Natural killer cell (primary cell): ENCODE data around the gene PDXP. TPM values are rescaled to one million over a fixed set of nuclear protein-coding genes. Genes with fewer than 3 reads are reported as not detected.

Experiments
- ATAC-seq, 3 donors: fragments of 150-1000 bp in 2 of 3; fragments of 200-7000 bp in 1 of 3; cut with Tn5 transposase; 1 replicate in 1 of 3; 2 replicates in 2 of 3; pipeline ENCODE4 v1.10.0; 2021; ENCODE audit warnings: mild to moderate bottlenecking in 2 of 3, moderate library complexity in 2 of 3
- DNase-seq, 2 donors: peaks; one replicate each; pipeline versions ENCODE4 v3.0.0 to v3.0.0-alpha.2; 2013 to 2021; ENCODE audit warnings: mixed read lengths in 1 of 2
- H3K27ac ChIP-seq: one replicate; pipeline ENCODE4 v1.5.1; 2013; ENCODE audit warnings: mild to moderate bottlenecking, low read length
- H3K27me3 ChIP-seq: one replicate; pipeline ENCODE4 v1.6.1; 2013; ENCODE audit warnings: low read length; ENCODE audit not compliant: control insufficient read depth, insufficient read depth
- H3K36me3 ChIP-seq: one replicate; pipeline ENCODE4 v1.6.1; 2013; ENCODE audit warnings: low read length; ENCODE audit not compliant: control insufficient read depth, insufficient read depth
- H3K4me1 ChIP-seq: one replicate; pipeline ENCODE4 v1.6.1; 2013; ENCODE audit warnings: low read length; ENCODE audit not compliant: control insufficient read depth, insufficient read depth
- H3K4me3 ChIP-seq: one replicate; pipeline ENCODE4 v1.5.1; 2013; ENCODE audit warnings: low read length
- H3K9me3 ChIP-seq: one replicate; pipeline ENCODE4 v1.6.1; 2013; ENCODE audit warnings: low read length; ENCODE audit not compliant: control insufficient read depth, insufficient read depth
- H3K27ac Mint-ChIP-seq, 2 donors: one replicate each; pipeline ENCODE4 v1.8.0; 2022; ENCODE audit warnings: mild to moderate bottlenecking in 2 of 2, mixed read lengths in 2 of 2, moderate library complexity in 1 of 2
- H3K27me3 Mint-ChIP-seq, 2 donors: one replicate each; pipeline ENCODE4 v1.8.0; 2022; ENCODE audit warnings: low read depth in 2 of 2, mixed read lengths in 2 of 2
- H3K36me3 Mint-ChIP-seq: one replicate; pipeline ENCODE4 v1.8.0; 2022; ENCODE audit warnings: mixed read lengths
- H3K4me1 Mint-ChIP-seq, 2 donors: one replicate each; pipeline ENCODE4 v1.8.0; 2022; ENCODE audit warnings: mixed read lengths in 2 of 2
- H3K4me3 Mint-ChIP-seq: one replicate; pipeline ENCODE4 v1.8.0; 2022; ENCODE audit warnings: mild to moderate bottlenecking, moderate library complexity, mixed read lengths
- H3K9me3 Mint-ChIP-seq, 2 donors: one replicate each; pipeline ENCODE4 v1.8.0; 2022; ENCODE audit warnings: mixed read lengths in 2 of 2
- CTCF ChIP-seq: fragments of 200-600 bp; IDR thresholded peaks from one replicate; pipeline ENCODE4 v1.8.0; 2022; ENCODE audit warnings: antibody characterized with exemption
- WGBS: methylation state at CpG from one replicate; pipeline ENCODE4 v1.1.7; 2013; ENCODE audit warnings: missing lambda C conversion rate; ENCODE audit not compliant: insufficient coverage; 5-methylcytosine and 5-hydroxymethylcytosine counted together
- intact Hi-C: fragments of 100-400 bp; cut with micrococcal nuclease; formaldehyde crosslinking; loops from one replicate; pipeline ENCODE4 v1.14.2; 2022
- total RNA-seq, 4 donors: library from RNA; stranded (reverse); fragments of 120-200 nt in 1 of 4; gene quantifications; one replicate each; pipeline versions ENCODE4 v1.2.3 to v1.2.4, GENCODE V29; 2013 to 2022

Gene PDXP
- total RNA-seq, 3 donors from 2014 or later (not counting 1 experiment from before 2014, with no cell fraction given) = 8.3 to 14.2 (median 13.4) TPM

DNA sequence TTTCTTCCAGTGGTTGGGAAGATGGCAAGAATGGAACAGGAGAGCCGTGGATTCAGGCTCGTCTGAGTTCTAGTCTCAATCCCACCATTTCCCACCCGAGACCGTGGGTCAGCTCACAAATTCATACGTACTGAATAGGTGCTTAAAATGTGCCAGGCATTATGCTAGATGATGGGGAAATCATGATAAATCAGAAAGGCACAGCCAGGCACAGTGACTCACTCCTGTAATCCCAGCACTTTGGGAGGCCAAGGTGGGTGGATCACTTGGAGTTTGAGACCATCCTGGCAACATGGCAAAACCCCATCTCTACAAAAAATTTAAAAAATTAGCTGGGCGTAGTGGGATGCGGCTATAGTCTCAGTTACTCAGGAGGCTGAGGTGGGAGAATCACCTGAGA lies 45.4 kb downstream of the PDXP start:
- H3K27me3 Mint-ChIP-seq = no peaks in the 10 kb centered on the region
- DNase-seq (no peak), ATAC-seq (no peak)
- no peaks in the 10 kb centered on the region for H3K9me3 ChIP-seq
- peaks cover 20% of the 10 kb centered on the region for H3K4me1 ChIP-seq
- intact Hi-C loops = no loop called here
- H3K4me3 Mint-ChIP-seq = no peak overlapping the region
- H3K36me3 ChIP-seq = no peaks in the 10 kb centered on the region
- TF ChIP-seq CTCF = no peak
- WGBS = 73% methylated on average over 5 of the region's 7 CpGs
- H3K27ac ChIP-seq = no peak overlapping the region
- H3K27ac Mint-ChIP-seq = no peak overlapping the region
- no peaks in the 10 kb centered on the region for H3K36me3 Mint-ChIP-seq
- peaks cover 11 to 13% of the 10 kb centered on the region in 2 donors for H3K4me1 Mint-ChIP-seq
- H3K4me3 ChIP-seq = no peak overlapping the region
- no peaks in the 10 kb centered on the region for H3K27me3 ChIP-seq
- H3K9me3 Mint-ChIP-seq = no peaks in the 10 kb centered on the region

GRCh38 chr22:37704645-37705044 lies 46.1 kb downstream of the PDXP start:
- Histone ChIP-seq H3K27me3 (no peaks in the 10 kb centered on the region), H3K4me3 (no peak overlapping the region), H3K27ac (no peak overlapping the region), H3K9me3 (no peaks in the 10 kb centered on the region), H3K36me3 (no peaks in the 10 kb centered on the region), H3K4me1 (peaks cover 20% of the 10 kb centered on the region)
- TF ChIP-seq CTCF = no peak
- Mint-ChIP-seq H3K4me1 (peaks cover 11 to 13% of the 10 kb centered on the region in 2 donors), H3K9me3 (no peaks in the 10 kb centered on the region), H3K36me3 (no peaks in the 10 kb centered on the region), H3K27ac (no peak overlapping the region), H3K27me3 (no peaks in the 10 kb centered on the region), H3K4me3 (no peak overlapping the region)
- 83% methylated on average over 3 of the region's 3 CpGs for WGBS
- intact Hi-C loops = no loop called here
- no peak for DNase-seq
- no peak for ATAC-seq

GRCh38 chr22:37705205-37705604 lies 46.7 kb downstream of the PDXP start:
- Histone ChIP-seq H3K9me3 (no peaks in the 10 kb centered on the region), H3K27ac (no peak overlapping the region), H3K36me3 (no peaks in the 10 kb centered on the region), H3K4me1 (peaks cover 20% of the 10 kb centered on the region), H3K27me3 (no peaks in the 10 kb centered on the region), H3K4me3 (no peak overlapping the region)
- peaks cover 11 to 13% of the 10 kb centered on the region in 2 donors for H3K4me1 Mint-ChIP-seq
- intact Hi-C loops = no loop called here
- H3K4me3 Mint-ChIP-seq = no peak overlapping the region
- ATAC-seq (no peak), DNase-seq (no peak)
- TF ChIP-seq CTCF = no peak
- H3K9me3 Mint-ChIP-seq = no peaks in the 10 kb centered on the region
- 81% methylated on average over 2 of the region's 3 CpGs for WGBS
- no peaks in the 10 kb centered on the region for H3K36me3 Mint-ChIP-seq
- no peaks in the 10 kb centered on the region for H3K27me3 Mint-ChIP-seq
- no peak overlapping the region for H3K27ac Mint-ChIP-seq
